Islet of Langerhans (tissue), 1 donor: ENCODE data around the gene MAP1B.
"Not testable (repeated sequence)": the region's sequence is repeated elsewhere in the genome, so short reads cannot be mapped to it uniquely, and the experiment has no call there.

Experiments
- FAIRE-seq: peaks from one replicate; lab custom pipeline; 2011; peaks lifted over from hg19 to GRCh38; lab: Jason Lieb, UNC

Gene MAP1B

GRCh38 chr5:72161951-72162350 is 54.7 kb downstream of the MAP1B start:
- no peak for FAIRE-seq

DNA sequence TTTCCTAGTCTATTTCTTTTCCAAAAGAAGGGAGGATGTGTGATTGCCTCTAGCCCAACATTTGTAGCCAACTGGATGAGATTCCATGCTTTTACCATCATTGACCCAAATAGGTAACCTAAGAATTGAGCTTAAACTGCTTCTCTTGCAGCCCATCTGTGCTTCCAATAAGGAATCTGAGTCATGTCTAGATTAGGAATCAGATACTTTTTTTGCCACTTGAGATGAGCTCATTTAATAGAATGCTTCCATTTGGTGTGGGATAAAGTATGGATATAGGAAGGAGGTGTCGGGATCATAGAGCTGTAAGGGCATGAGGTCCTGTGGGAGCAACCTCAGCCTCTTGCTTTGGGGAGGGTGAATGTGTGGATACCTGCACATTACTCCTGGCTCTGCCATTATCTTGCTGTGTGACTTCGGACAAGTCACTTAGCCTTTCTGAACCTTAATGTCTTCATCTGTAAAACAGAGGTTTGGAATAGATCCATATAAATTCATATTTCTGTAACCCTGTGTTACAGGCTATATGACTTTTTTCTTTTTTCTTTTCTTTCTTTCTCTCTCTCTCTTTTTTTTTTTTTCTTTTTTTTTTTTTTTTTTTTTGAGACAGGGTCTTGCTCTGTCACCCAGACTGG is 56.2 kb downstream of the MAP1B start:
- FAIRE-seq: no peak

- FAIRE-seq: no peak
Observed at GRCh38 chr5:72166070-72166979, 59.0 kb downstream of the MAP1B start.

GRCh38 chr5:72167257-72167656 is 60.0 kb downstream of the MAP1B start:
- no peak for FAIRE-seq

GRCh38 chr5:72167804-72168203 is 60.5 kb downstream of the MAP1B start:
- no peak for FAIRE-seq

- FAIRE-seq: no peak
Observed at GRCh38 chr5:72170101-72170500, 62.8 kb downstream of the MAP1B start.

DNA sequence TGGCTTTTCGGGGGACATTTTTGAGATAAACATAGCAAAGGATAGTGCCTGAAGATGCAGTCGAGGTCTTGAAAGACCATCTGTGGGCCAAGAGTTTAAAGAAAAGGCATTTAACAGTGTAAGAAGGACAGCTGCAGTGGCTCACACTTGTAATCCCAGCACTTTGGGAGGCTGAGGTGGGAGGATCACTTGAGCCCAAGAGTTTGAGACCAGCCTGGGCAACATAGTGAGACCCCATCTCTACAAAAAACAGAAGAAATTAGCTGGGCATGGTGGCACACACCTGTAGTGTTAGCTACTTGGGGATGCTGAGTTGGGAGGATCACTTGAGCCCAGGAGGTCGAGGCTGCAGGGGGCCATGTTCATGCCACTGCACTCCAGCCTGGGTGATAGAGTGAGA is 63.9 kb downstream of the MAP1B start:
- FAIRE-seq: not testable (repeated sequence)

GRCh38 chr5:72171667-72172066 is 64.4 kb downstream of the MAP1B start:
- no peak for FAIRE-seq

DNA sequence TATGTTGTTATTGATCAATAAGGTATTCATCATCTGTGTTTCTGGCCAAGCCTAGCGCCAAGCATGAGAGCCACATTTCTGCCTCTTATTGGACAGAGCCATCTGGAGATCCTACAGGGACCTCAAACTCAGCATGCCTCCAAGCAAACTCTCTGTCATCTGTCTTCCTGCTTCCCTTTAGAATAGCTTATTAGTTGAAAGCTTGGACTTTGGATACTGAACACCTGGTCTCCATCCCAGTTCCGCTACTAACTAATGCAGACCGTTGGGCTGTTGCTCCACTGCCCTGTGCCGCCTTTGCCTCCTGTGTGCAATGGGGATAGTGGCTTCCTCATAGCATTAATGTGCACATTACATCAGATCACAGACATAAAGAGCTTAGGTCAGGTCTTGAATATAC is 65.5 kb downstream of the MAP1B start:
- no peak for FAIRE-seq

DNA sequence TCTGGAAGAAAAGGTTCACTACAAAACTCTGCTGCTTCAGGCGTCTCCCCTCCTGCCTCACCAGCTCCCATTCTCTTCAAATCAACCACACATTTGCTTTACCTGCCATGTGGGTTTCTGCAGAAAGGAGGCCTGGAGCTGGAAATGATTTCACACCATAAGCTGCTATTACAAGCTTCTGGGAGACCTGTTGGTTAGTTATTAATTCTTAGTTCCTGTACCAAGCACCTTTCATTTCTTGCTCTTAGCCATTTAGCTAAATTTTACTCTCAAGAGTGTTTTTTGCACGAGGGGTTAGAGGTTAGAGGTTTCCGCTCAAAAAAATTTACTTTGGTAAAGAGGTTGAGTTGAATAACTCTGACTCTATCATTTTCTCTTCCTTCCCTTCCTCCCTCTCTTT is 70.3 kb downstream of the MAP1B start:
- no peak for FAIRE-seq

DNA sequence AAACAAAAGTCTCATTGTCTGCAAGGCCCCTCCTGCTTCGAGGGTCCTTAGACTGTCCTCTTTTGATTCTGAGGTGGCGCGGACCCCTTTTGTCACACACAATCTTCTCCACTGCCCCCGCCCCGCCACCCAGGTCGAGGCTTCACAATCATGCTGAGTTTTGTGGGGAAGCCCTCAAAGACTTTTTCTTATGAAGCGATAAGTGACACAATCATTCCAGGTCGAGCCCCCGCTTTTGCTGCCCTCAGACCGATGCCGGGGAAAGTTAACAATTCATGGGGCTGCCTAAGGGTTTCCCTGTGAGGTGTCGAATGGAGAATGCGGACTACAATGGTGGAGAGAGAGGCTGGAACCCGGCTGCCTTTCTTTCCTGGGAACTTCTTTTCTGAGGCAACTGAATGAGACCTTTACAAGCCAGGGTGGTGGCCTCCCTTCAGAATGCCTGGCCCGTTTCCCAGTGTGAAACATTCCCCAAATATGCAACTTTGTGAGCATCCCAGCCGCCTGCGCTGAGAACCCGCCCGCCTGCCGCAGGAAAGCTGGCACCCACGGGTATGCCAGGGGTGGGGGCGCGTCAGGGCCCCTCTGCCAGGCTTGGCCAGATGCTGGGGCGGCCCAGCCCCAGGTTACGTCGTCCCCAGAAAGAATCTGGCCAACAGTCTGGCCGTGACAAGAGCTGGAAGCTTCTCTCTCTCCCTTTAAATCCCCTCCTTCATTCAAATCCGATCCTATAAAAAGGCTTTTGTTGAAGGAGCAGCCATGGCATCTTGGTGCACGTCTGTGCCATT is 71.9 kb downstream of the MAP1B start:
- no peak for FAIRE-seq

DNA sequence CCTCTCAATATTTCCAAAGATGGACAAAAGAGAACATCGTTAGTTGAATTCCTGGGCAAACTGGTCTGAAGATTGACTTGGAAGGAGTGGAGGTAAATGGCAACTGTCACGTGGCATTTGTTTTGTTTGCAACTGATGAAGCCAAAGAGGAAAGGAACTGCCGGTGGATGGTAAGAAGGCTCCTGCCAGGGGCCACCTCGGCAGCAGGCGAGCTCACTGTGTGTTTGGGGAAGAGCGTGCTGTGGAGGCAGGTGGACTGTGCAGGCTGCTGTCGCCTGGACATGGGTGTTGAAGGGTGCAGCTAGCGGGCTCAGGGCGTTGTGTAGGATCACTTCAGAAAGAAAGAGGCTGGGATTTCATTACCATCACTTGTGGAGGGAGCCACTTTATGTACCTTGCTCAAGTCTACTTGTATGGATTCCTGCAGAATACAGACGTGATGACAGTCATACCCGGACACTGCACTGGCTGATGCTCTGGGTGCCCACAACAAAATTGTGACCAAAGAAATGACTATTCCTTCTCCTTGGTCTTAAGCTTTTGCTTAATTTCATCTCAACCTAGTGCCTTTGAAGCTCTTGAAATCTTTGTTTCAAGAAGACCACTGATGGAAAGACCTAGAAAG is 72.7 kb downstream of the MAP1B start:
- FAIRE-seq: no peak

GRCh38 chr5:72180925-72181324 is 73.7 kb downstream of the MAP1B start:
- FAIRE-seq: no peak

DNA sequence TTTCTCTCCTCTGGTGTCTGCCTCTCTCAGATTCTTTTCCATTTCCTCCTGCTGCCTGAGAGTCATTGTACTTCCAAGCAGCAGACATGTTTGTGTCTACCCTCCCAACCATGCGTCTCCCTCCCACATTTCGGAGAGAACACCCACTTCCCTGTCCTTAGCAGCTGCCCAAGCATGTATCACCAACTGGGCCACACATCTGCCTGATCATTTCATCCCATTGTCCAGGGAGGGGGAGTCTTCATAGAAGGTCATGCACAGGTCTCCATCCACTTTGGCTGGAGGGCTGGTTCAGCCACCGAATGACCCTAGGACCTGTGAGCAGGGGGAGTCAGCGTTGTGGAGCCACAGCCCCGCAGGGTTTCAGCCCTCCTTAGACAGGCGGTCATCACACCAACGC is 75.4 kb downstream of the MAP1B start:
- FAIRE-seq: no peak

DNA sequence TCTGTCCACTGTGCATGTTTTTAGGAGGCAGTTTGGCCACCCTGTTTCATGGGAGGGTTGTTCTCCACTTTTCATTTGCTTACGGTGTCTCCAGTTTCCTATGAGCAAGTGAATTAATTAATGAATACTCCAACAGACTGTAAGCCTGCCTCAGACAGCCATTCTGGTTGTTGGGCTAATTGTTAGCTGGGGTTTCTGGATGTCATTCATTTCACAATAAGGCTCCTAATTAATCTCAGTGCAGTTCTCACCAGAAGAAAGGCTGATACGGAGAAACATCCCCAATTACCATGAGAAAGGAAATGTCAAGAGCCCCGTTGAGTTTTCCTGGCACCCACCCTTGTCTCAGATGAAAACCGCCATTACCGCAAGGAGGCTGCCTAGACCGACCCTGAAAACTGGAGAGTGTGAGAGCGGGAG is 75.8 kb downstream of the MAP1B start:
- FAIRE-seq: no peak

DNA sequence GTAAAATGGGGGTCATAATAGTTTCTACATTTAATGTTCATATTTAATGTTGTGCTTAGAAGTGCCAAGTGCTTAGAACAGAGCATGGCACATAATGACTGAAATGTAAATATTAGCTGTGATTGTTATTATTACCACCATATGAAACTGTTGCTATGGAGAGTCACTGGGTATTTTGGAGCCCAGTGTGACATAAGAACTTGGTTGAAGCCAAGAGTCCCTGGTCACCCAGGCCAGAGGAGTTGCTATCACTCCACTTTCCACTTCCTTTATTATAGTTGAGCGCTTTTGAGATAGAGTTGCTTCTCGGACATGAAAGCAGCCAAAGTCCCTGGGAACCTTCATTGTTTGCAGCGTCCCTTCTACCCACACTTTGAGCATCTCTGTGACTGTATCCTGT is 77.1 kb downstream of the MAP1B start:
- no peak for FAIRE-seq

DNA sequence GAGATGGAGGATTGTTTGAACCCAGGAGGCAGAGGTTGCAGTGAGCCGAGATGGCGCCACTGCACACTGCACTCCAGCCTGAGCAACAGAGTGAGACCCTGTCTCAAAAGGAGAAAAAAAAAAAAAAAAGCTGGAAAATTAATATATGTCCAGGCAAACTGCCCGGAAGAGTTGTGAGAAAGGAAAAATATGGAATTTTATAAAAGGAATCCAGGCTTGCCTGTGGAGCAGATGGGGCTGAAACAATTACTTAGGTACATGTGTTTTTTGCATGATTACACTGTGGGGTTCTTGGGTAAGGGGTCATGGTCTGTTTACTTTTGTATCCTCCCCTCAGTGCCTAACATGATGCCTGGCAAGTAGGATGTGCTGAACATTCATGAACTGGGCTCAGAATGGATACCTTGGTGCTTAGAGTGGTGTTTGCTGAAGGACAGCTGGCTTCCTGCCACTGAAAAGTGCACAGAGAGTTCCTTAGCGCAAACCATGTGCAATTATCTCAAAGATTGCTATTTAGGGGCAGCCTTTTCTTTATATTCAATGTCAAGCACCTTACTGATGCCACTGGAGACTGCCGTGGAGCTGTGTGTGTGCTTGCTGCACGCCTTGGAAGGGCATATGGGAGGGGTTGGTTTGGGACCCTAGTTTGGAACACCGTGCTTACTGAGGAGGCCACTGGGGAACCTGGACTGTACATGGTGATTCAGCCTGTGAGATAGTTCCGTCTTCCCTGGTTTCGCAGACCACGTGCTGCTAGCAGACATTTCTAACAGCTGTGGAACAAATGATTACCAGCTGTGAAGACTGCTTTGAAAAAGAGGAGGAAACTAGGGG is 78.4 kb downstream of the MAP1B start:
- no peak for FAIRE-seq

DNA sequence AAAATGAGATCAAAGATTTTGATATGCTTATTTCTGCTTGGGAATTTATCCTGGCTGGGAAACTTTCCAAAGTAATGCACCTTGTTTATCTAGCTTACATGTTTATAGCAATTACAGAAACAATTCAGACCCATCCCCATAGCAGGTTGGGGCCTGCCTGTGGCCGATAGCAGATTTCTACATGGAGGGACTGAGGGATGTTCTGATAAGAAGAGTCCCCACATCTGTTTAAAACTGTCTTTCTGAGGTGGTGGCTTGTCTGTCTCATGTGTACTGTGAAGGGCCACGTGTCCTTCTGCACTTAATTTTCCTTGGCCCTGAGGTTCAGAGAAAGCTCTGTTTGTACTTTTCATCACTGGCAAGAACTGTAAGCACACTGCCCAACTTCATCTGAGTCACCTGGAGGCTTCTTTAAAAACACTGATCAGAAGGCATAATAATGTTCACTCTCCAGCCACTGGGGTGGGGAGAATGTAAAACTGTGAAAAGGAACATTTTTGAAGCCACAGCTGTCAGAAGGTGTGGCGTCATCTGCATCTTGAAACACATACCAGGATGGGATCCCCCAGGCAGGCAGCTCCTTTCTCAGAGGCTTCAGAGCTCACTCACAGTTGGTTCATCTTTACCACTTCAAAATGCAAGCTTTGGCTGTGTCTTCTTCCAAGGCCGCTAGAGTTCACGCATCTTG is 80.3 kb downstream of the MAP1B start:
- no peak for FAIRE-seq

- no peak for FAIRE-seq
Observed at GRCh38 chr5:72188166-72188565, 80.9 kb downstream of the MAP1B start.

DNA sequence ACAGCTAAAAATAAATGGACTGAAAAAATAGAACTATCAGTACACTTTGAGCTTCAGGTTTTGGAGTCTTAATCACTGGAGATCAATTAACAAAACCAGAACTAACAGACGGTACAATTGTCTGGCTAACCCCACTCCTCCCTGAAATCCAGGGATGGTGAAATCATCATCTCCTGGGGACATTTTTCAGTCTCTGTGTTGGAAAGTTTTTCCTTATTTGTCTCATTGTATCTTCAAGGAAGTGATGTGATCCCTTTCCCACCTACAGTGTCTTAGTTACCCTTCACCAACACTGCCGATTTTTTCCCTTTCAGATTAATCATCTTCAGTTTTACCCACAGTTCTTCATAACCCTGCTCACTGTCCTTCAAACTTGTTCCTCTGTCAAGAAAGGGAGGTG is 81.9 kb downstream of the MAP1B start:
- no peak for FAIRE-seq

- FAIRE-seq: no peak
Observed at GRCh38 chr5:72191404-72191803, 84.1 kb downstream of the MAP1B start.
